ENCODE measurements around the gene NCOA4. TPM values are rescaled to one million over a fixed set of nuclear protein-coding genes. Genes with fewer than 3 reads are reported as not detected.
"Not testable (repeated sequence)": the region's sequence is repeated elsewhere in the genome, so short reads cannot be mapped to it uniquely, and the experiment has no call there.

Gene NCOA4
- total RNA-seq, 1 donor = 252 TPM

GRCh38 chr10:46022978-46023702 is 7.3 kb downstream of the NCOA4 start:
- peak; percentile 47 to 93 (median 93) for DNase-seq (ENCODE audit: low read depth in 2 of 3, low spot score in 2 of 3)

- no peak for DNase-seq (ENCODE audit: low read depth in 2 of 3, low spot score in 2 of 3)
These were observed 10.1 kb downstream of the NCOA4 start for GRCh38 chr10:46020344-46020657.

- no peak for DNase-seq (ENCODE audit: low read depth in 2 of 3, low spot score in 2 of 3)
These were observed 10.7 kb downstream of the NCOA4 start for GRCh38 chr10:46019569-46020343.

- DNase-seq (ENCODE audit: low read depth in 2 of 3, low spot score in 2 of 3) = no peak
These were observed 11.3 kb downstream of the NCOA4 start for GRCh38 chr10:46019177-46019528.

GRCh38 chr10:46018453-46019176 is 11.8 kb downstream of the NCOA4 start:
- peak in 2 of 3 donors; percentile 63 to 75 for DNase-seq (ENCODE audit: low read depth in 2 of 3, low spot score in 2 of 3)

- no peak for DNase-seq (ENCODE audit: low read depth in 2 of 3, low spot score in 2 of 3)
These were observed 12.7 kb downstream of the NCOA4 start for GRCh38 chr10:46017733-46018132.

- no peak for DNase-seq (ENCODE audit: low read depth in 2 of 3, low spot score in 2 of 3)
These were observed 13.6 kb downstream of the NCOA4 start for GRCh38 chr10:46016811-46017210.

- DNase-seq (ENCODE audit: low read depth in 2 of 3, low spot score in 2 of 3) = no peak
These were observed 14.2 kb downstream of the NCOA4 start for GRCh38 chr10:46016190-46016589.

GRCh38 chr10:46014683-46015405 is 15.6 kb downstream of the NCOA4 start:
- no peak for DNase-seq (ENCODE audit: low read depth in 2 of 3, low spot score in 2 of 3)

GRCh38 chr10:46014206-46014605 is 16.2 kb downstream of the NCOA4 start:
- DNase-seq (ENCODE audit: low read depth in 2 of 3, low spot score in 2 of 3) = no peak

- DNase-seq (ENCODE audit: low read depth in 2 of 3, low spot score in 2 of 3) = no peak
These were observed 17.7 kb downstream of the NCOA4 start for GRCh38 chr10:46012746-46013145.

- DNase-seq (ENCODE audit: low read depth in 2 of 3, low spot score in 2 of 3) = no peak
These were observed 24.2 kb downstream of the NCOA4 start for GRCh38 chr10:46006219-46006618.

GRCh38 chr10:46005383-46005782 is 25.0 kb downstream of the NCOA4 start:
- no peak for DNase-seq (ENCODE audit: low read depth in 2 of 3, low spot score in 2 of 3)

GRCh38 chr10:46004963-46005362 is 25.5 kb downstream of the NCOA4 start:
- DNase-seq (ENCODE audit: low read depth in 2 of 3, low spot score in 2 of 3) = no peak

- no peak for DNase-seq (ENCODE audit: low read depth in 2 of 3, low spot score in 2 of 3)
These were observed 27.3 kb downstream of the NCOA4 start for GRCh38 chr10:46002916-46003693.

- DNase-seq (ENCODE audit: low read depth in 2 of 3, low spot score in 2 of 3) = not testable (repeated sequence)
These were observed 28.2 kb downstream of the NCOA4 start for GRCh38 chr10:46002189-46002687.

- DNase-seq (ENCODE audit: low read depth in 2 of 3, low spot score in 2 of 3) = peak in 2 of 3 donors; percentile 50 to 68
These were observed 29.2 kb downstream of the NCOA4 start for GRCh38 chr10:46001187-46001756.

- DNase-seq (ENCODE audit: low read depth in 2 of 3, low spot score in 2 of 3) = no peak
These were observed 29.9 kb downstream of the NCOA4 start for GRCh38 chr10:46000538-46000937.

- not testable (repeated sequence) for DNase-seq (ENCODE audit: low read depth in 2 of 3, low spot score in 2 of 3)
These were observed 30.5 kb downstream of the NCOA4 start for GRCh38 chr10:45999955-46000354.

All from hematopoietic multipotent progenitor cell (in vitro differentiated cells).